Endothelial cell of umbilical vein (primary cell): ENCODE results near the gene PLOD2. TPM values are rescaled to one million over a fixed set of nuclear protein-coding genes. Genes with fewer than 3 reads are reported as not detected.
A peak's percentile ranks its signal among the peaks of the same experiment; 100 is the strongest.

Experiments used
- BruUV-seq: library from RNA; stranded (reverse); fragments of 400-500 nt; replicated peaks from 2 replicates; lab custom pipeline; 2021; lab: Mats Ljungman, UMichigan
- CTCF ChIA-PET: fragments of 300-600, 350-600 bp; sonication (Branson Sonifier 250); formaldehyde crosslinking; loops from one replicate; lab custom pipeline; 2021; ENCODE audit warnings: antibody characterized with exemption, inconsistent platforms; lab: Charles Lee
- POLR2A ChIA-PET: fragments of 300-600, 350-600 bp; sonication (Branson Sonifier 250); formaldehyde crosslinking; loops from one replicate; lab custom pipeline; 2021; ENCODE audit warnings: antibody characterized with exemption, inconsistent platforms; lab: Charles Lee
- DNase-seq: peaks from one replicate; pipeline ENCODE4 v3.0.0-alpha.2; 2011; ENCODE audit warnings: low read depth, low spot score
- FAIRE-seq: peaks from 2 replicates; lab custom pipeline; 2011; peaks lifted over from hg19 to GRCh38; lab: Jason Lieb, UNC
- H2AFZ ChIP-seq: 2 replicates; pipeline ENCODE4 v1.6.0; 2012; ENCODE audit warnings: low read depth, low read length, control low read depth, inconsistent platforms
- H3K27ac ChIP-seq: 2 replicates; pipeline ENCODE4 v1.5.1; 2011; ENCODE audit warnings: low read depth, mild to moderate bottlenecking, control low read depth, low read length, moderate library complexity; ENCODE audit not compliant: insufficient read depth
- H3K27me3 ChIP-seq, 2 experiments: 2 replicates each; pipeline versions ENCODE4 v1.6.0 to v1.6.1; 2011; ENCODE audit warnings: low read length in 2 of 2, mixed read lengths in 1 of 2; ENCODE audit not compliant: control insufficient read depth in 2 of 2, insufficient read depth in 2 of 2
- H3K36me3 ChIP-seq, 2 experiments: 2 replicates in 1 of 2; 3 replicates in 1 of 2; pipeline ENCODE4 v1.5.1; 2011; ENCODE audit warnings: low read length in 2 of 2, mild to moderate bottlenecking in 1 of 2, moderate library complexity in 1 of 2; ENCODE audit not compliant: control insufficient read depth in 2 of 2, insufficient read depth in 2 of 2; ENCODE audit errors: extremely low read depth in 1 of 2
- H3K4me1 ChIP-seq: 3 replicates; pipeline ENCODE4 v1.5.1; 2011; ENCODE audit warnings: mild to moderate bottlenecking, low read length; ENCODE audit not compliant: control insufficient read depth, insufficient read depth; ENCODE audit errors: extremely low read depth
- H3K4me2 ChIP-seq: 2 replicates; pipeline ENCODE4 v1.6.1; 2011; ENCODE audit warnings: low read length, control low read depth, mixed read lengths; ENCODE audit not compliant: insufficient read depth
- H3K4me3 ChIP-seq, 3 experiments: fragments of 200-600 bp in 1 of 3; sonication (generic), shearing (Covaris generic) in 1 of 3; replicated peaks in 1 of 3; 2 replicates each; pipeline ENCODE4 v1.5.1; 2011 to 2016; ENCODE audit warnings: control low read depth in 3 of 3, low read length in 3 of 3, mild to moderate bottlenecking in 2 of 3, inconsistent platforms in 1 of 3, low read depth in 1 of 3, moderate library complexity in 1 of 3; ENCODE audit not compliant: insufficient read depth in 1 of 3
- H3K79me2 ChIP-seq: 2 replicates; pipeline ENCODE4 v1.6.0; 2012; ENCODE audit warnings: low read length, inconsistent platforms; ENCODE audit not compliant: control insufficient read depth, insufficient read depth
- H3K9ac ChIP-seq: replicated peaks from 2 replicates; pipeline ENCODE3; 2011; ENCODE audit warnings: low read length, control low read depth; ENCODE audit not compliant: insufficient read depth; ENCODE audit errors: extremely low read depth
- H3K9me1 ChIP-seq: replicated peaks from 3 replicates; pipeline ENCODE4 v1.6.0; 2011; ENCODE audit warnings: mild to moderate bottlenecking, low read length; ENCODE audit not compliant: control insufficient read depth, insufficient read depth; ENCODE audit errors: extremely low read depth
- H3K9me3 ChIP-seq: replicated peaks from 2 replicates; pipeline ENCODE4 v1.5.1; 2012; ENCODE audit warnings: low read length, inconsistent platforms; ENCODE audit not compliant: control insufficient read depth, insufficient read depth
- H4K20me1 ChIP-seq: replicated peaks from 2 replicates; pipeline ENCODE3; 2011; ENCODE audit warnings: mild to moderate bottlenecking, low read length; ENCODE audit not compliant: control insufficient read depth, insufficient read depth; ENCODE audit errors: extremely low read depth
- CTCF ChIP-seq, 2 donors: IDR thresholded peaks; 1 replicate in 1 of 2; 2 replicates in 1 of 2; pipeline ENCODE4 v1.5.1; 2011; ENCODE audit warnings: low read length in 2 of 2, mild to moderate bottlenecking in 2 of 2, moderate library complexity in 2 of 2, control low read depth in 1 of 2, inconsistent platforms in 1 of 2, low read depth in 1 of 2; ENCODE audit not compliant: insufficient read depth in 1 of 2; ENCODE audit errors: extremely low read depth in 1 of 2
- EZH2 ChIP-seq: IDR thresholded peaks from 2 replicates; pipeline ENCODE4 v1.6.1; 2012; ENCODE audit warnings: borderline replicate concordance, low read depth, mild to moderate bottlenecking, moderate library complexity, low read length, inconsistent platforms; ENCODE audit not compliant: severe bottlenecking
- FOS ChIP-seq: IDR thresholded peaks from 2 replicates; pipeline ENCODE4 v1.6.1; 2011; ENCODE audit warnings: mild to moderate bottlenecking, low read length, moderate library complexity, borderline replicate concordance; ENCODE audit not compliant: insufficient read depth
- GATA2 ChIP-seq: IDR thresholded peaks from 2 replicates; pipeline ENCODE4 v1.7.0; 2011; ENCODE audit warnings: low read depth, mild to moderate bottlenecking, moderate library complexity, mixed read lengths, low read length; ENCODE audit not compliant: insufficient read length, insufficient read depth
- JUN ChIP-seq: IDR thresholded peaks from 2 replicates; pipeline ENCODE4 v1.6.1; 2011; ENCODE audit warnings: borderline replicate concordance, low read depth; ENCODE audit not compliant: insufficient read length, insufficient read depth
- MYC ChIP-seq: IDR thresholded peaks from one replicate; pipeline ENCODE4 v1.6.1; 2011; ENCODE audit warnings: mild to moderate bottlenecking, low read depth, low read length
- POLR2A ChIP-seq: IDR thresholded peaks from 2 replicates; pipeline ENCODE4 v1.6.1; 2012; ENCODE audit warnings: low read depth, mild to moderate bottlenecking, control low read depth, low read length
- dilution Hi-C: fragments of 300-500 bp; cut with MboI; formaldehyde crosslinking; loops from one replicate; pipeline ENCODE4 v1.15.0; 2019; ENCODE audit warnings: low sequenced_read_pairs; ENCODE audit not compliant: extremely low pct_ligation_motif_present
- intact Hi-C: fragments of 100-400 bp; cut with micrococcal nuclease; formaldehyde crosslinking; loops from one replicate; pipeline ENCODE4 v1.10.0; 2022
- polyA plus RNA-seq, 4 experiments: library from polyadenylated mRNA; depleted of rRNA in 3 of 4; stranded (reverse) in 3 of 4; unstranded in 1 of 4; fragments of >200 nt; gene quantifications; 2 replicates each; pipeline versions ENCODE4 v1.2.1 to v1.2.3, GENCODE V29; 2011 to 2012; ENCODE audit warnings: missing spikeins in 1 of 4
- total RNA-seq: library from RNA; stranded (reverse); gene quantifications from 2 replicates; pipeline ENCODE4 v1.2.3, GENCODE V29; 2021
- TF ChIP-seq, protein P1 (sequence below): IDR thresholded peaks from 2 replicates; pipeline ENCODE4 v1.6.1; 2011; ENCODE audit not compliant: insufficient read depth, insufficient read length

The PLOD2 gene
- total and polyA plus RNA-seq, 2 donors (not counting 3 experiments of a cell fraction or from before 2014, with no cell fraction given) = 36.1 to 193 TPM

DNA sequence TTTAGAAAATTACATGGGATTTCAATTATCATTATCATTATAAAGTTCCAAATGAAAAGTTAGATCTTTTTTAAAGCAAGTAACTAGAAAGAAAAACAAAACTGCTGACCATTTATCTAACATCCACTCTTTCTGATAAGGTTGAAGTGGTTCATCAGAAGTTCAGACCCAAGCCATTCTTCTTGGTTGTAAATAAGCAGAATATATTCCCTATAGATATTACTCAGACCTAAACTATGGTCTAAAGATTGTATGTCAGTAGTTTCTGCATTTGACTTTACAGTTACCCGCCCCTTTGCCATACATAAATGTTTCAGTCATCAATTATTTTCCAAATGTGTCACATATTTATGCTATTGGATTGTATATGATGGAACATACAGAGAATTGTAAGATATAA lies 136.7 kb downstream of the PLOD2 start:
- Histone ChIP-seq H3K4me2 (no peak overlapping the region), H3K9ac (no peak overlapping the region), H4K20me1 (no peaks in the 10 kb centered on the region), H3K4me1 (no peaks in the 10 kb centered on the region), H3K36me3 (no peaks in the 10 kb centered on the region), H3K27ac (no peak overlapping the region), H2AFZ (no peak overlapping the region), H3K9me1 (no peaks in the 10 kb centered on the region), H3K27me3 (no peaks in the 10 kb centered on the region), H3K79me2 (no peaks in the 10 kb centered on the region), H3K4me3 (no peak overlapping the region), H3K9me3 (no peaks in the 10 kb centered on the region)
- POLR2A ChIA-PET = no interaction called here
- CTCF ChIA-PET = no interaction called here
- no peak for TF ChIP-seq EZH2
- TF ChIP-seq, protein P1, sequence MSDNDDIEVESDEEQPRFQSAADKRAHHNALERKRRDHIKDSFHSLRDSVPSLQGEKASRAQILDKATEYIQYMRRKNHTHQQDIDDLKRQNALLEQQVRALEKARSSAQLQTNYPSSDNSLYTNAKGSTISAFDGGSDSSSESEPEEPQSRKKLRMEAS = no peak
- TF ChIP-seq FOS = no peak
- peak; percentile 57 for TF ChIP-seq JUN
- no peak for TF ChIP-seq MYC
- TF ChIP-seq POLR2A = no peak
- TF ChIP-seq GATA2 = no peak
- no peak for TF ChIP-seq CTCF (IDR thresholded peaks at IDR 0.05; ENCODE audit: extremely low read depth in 1 of 2, insufficient read depth in 1 of 2, low read depth in 1 of 2, low read length in 2 of 2)
- intact Hi-C loops (no loop called here), dilution Hi-C loops (no loop called here)
- no peak for FAIRE-seq
- BruUV-seq = no TSS peak
- peak; percentile 66 for DNase-seq
